Measurements from ENCODE around the gene NATD1. TPM values are rescaled to one million over a fixed set of nuclear protein-coding genes. Genes with fewer than 3 reads are reported as not detected.
A peak's percentile ranks its signal among the peaks of the same experiment; 100 is the strongest.

NATD1 gene
- total and polyA plus RNA-seq, 9 of the 15 experiments (the other 6 are each of a cell fraction or from before 2014, with no cell fraction given): 0.24 to 5.4 (median 1.6) TPM

- TF ChIP-seq TCF3 (CRISPR knock-in tag; IDR thresholded peaks at IDR 0.05) (no peak), MYBL2 (IDR thresholded peaks at IDR 0.05; ENCODE audit: low read depth) (no peak), MYBL2 (CRISPR knock-in tag; IDR thresholded peaks at IDR 0.05; ENCODE audit: borderline replicate concordance) (no peak), HMBOX1 (IDR thresholded peaks at IDR 0.05) (no peak), ELF4 (CRISPR knock-in tag; IDR thresholded peaks at IDR 0.05) (no peak), PCBP1 (IDR thresholded peaks at IDR 0.05; ENCODE audit: low read depth, low read length, poor library complexity, severe bottlenecking) (no peak)
Measured at GRCh38 chr17:21201298-21201595, 52.0 kb downstream of the NATD1 start (continued).

- DNase-seq (ENCODE audit: extremely low read depth in 1 of 4, low spot score in 3 of 4): no peak
- peaks cover 52% of the 10 kb centered on the region for H4K20me1 ChIP-seq (replicated peaks; ENCODE audit: control insufficient read depth, insufficient read depth, low read length)
- H3K79me2 ChIP-seq (ENCODE audit: control insufficient read depth, insufficient read depth, low read length): peaks cover 70% of the 10 kb centered on the region
- H3K4me2 ChIP-seq (ENCODE audit: insufficient read depth, low read length): no peak overlapping the region
- peaks cover 22% of the 10 kb centered on the region; the same call in 2 of the 3 replicates for H3K36me3 ChIP-seq (ENCODE audit: control insufficient read depth, insufficient read depth, low read length)
- ChIA-PET POLR2A (interaction anchor here (1.0 to 3.1 kb wide), 2 partner anchors 11 to 14 kb away, joined by 3 to 22 read pairs; partner anchors contain the start of gene TMEM11), CTCF (ENCODE audit: low intra/inter-chr PET ratio) (no interaction called here)
- peaks cover 9% of the 10 kb centered on the region for H3K9me1 ChIP-seq (ENCODE audit: control insufficient read depth, insufficient read depth, low read length)
- ATAC-seq: no peak
- FAIRE-seq: no peak
- peak overlapping the region in 1 of 2 experiments; percentile 32; a peak in 1 of 4 replicates for H3K9ac ChIP-seq (ENCODE audit: insufficient read depth in 1 of 2, low read depth in 2 of 2, low read length in 2 of 2)
- no TSS peak for BruUV-seq (replicated peaks)
- H3K9me3 ChIP-seq (replicated peaks; ENCODE audit: control insufficient read depth, insufficient read depth, low read depth, low read length): no peaks in the 10 kb centered on the region
- H3K4me1 ChIP-seq (replicated peaks in 1 of 2; ENCODE audit: control insufficient read depth in 2 of 2, insufficient read depth in 2 of 2, low read length in 2 of 2): peaks cover 0 to 32% of the 10 kb centered on the region in 2 experiments; a peak in 4 of 5 replicates
- in situ Hi-C loops (cut with MboI) (no loop called here), intact Hi-C loops (cut with micrococcal nuclease) (no loop called here)
- H3K27ac ChIP-seq (ENCODE audit: extremely low read depth, low read depth, low read length): no peak overlapping the region
- WGBS (ENCODE audit: insufficient coverage, low coverage, missing lambda C conversion rate): 85% methylated on average over 10 of the region's 15 CpGs
- no peaks in the 10 kb centered on the region for H3K27me3 ChIP-seq (ENCODE audit: control insufficient read depth in 2 of 2, insufficient read depth in 2 of 2, low read length in 2 of 2)
- H2AFZ ChIP-seq (ENCODE audit: low read depth, low read length): no peak overlapping the region
- H3K4me3 ChIP-seq: no peak overlapping the region
- TF ChIP-seq SMAD3 (CRISPR knock-in tag; conservative IDR thresholded peaks at IDR 0.05) (no peak), TARDBP (IDR thresholded peaks at IDR 0.05) (no peak), TCF3 (CRISPR knock-in tag; IDR thresholded peaks at IDR 0.05) (no peak), SP2 (IDR thresholded peaks at IDR 0.05; ENCODE audit: extremely low read depth, low read depth, low read length, poor library complexity, severe bottlenecking) (no peak), CHD1 (IDR thresholded peaks at IDR 0.05; ENCODE audit: low read length) (no peak), RERE (CRISPR knock-in tag; IDR thresholded peaks at IDR 0.05; ENCODE audit: borderline replicate concordance) (no peak), KLF10 (CRISPR knock-in tag; IDR thresholded peaks at IDR 0.05) (no peak), PRMT5 (CRISPR knock-in tag; IDR thresholded peaks at IDR 0.05) (no peak), PCBP2 (IDR thresholded peaks at IDR 0.05; ENCODE audit: low read depth, low read length, poor library complexity, severe bottlenecking) (no peak)
Measured at GRCh38 chr17:21200590-21201297, 52.5 kb downstream of the NATD1 start.

All from K562 (cell line).